Tibial nerve (tissue), 4 donors: ENCODE data around the gene SFMBT2.

Experiments used
- CTCF ChIP-seq, 5 experiments: fragments of 200-600 bp in 3 of 5; fragments of 450-650 bp in 2 of 5; sonication (generic) in 3 of 5; IDR thresholded peaks; one replicate each; pipeline ENCODE4 v1.5.1; 2016 to 2019; ENCODE audit warnings: antibody characterized with exemption in 5 of 5, mild to moderate bottlenecking in 3 of 5, moderate library complexity in 2 of 5
- EP300 ChIP-seq, 2 donors: sonication (generic); formaldehyde crosslinking; IDR thresholded peaks; one replicate each; pipeline ENCODE4 v1.6.1; 2017; ENCODE audit warnings: antibody characterized with exemption in 2 of 2, mild to moderate bottlenecking in 1 of 2
- POLR2A ChIP-seq, 2 donors: fragments of 450-650 bp; IDR thresholded peaks; one replicate each; pipeline ENCODE4 v1.6.1; 2017; ENCODE audit warnings: antibody characterized with exemption in 2 of 2, mild to moderate bottlenecking in 2 of 2, moderate library complexity in 2 of 2

GRCh38 chr10:7153750-7154149 is 257.1 kb downstream of the SFMBT2 start:
- TF ChIP-seq CTCF (IDR thresholded peaks at IDR 0.05) (no peak), POLR2A (IDR thresholded peaks at IDR 0.05) (no peak), EP300 (IDR thresholded peaks at IDR 0.05) (no peak)
